Measurements from ENCODE around the gene CASR. TPM values are rescaled to one million over a fixed set of nuclear protein-coding genes. Genes with fewer than 3 reads are reported as not detected.

CASR gene
- polyA plus RNA-seq, 1 donor = 1.9 TPM

GRCh38 chr3:122299872-122300460 is 116.5 kb downstream of the CASR start:
- 100% methylated on average over 2 of the region's 12 CpGs for WGBS (ENCODE audit: insufficient coverage, low lambda C conversion rate)
- no peak for DNase-seq
- H3K36me3 ChIP-seq (ENCODE audit: control insufficient read depth, insufficient read depth, low read length) = no peaks in the 10 kb centered on the region

GRCh38 chr3:122301063-122301462 is 117.6 kb downstream of the CASR start:
- Histone ChIP-seq H3K36me3 (ENCODE audit: control insufficient read depth, insufficient read depth, low read length) (no peaks in the 10 kb centered on the region), H3K9me3 (ENCODE audit: control insufficient read depth, low read depth, low read length) (no peaks in the 10 kb centered on the region), H3K27me3 (ENCODE audit: control insufficient read depth, insufficient read depth, low read length) (no peaks in the 10 kb centered on the region), H3K4me1 (ENCODE audit: control insufficient read depth, insufficient read depth, low read length) (peaks cover 10% of the 10 kb centered on the region), H3K27ac (ENCODE audit: low read length) (no peak overlapping the region), H3K4me3 (ENCODE audit: low read length) (no peak overlapping the region)
- DNase-seq = no peak

More at GRCh38 chr3:122299872-122300460, 116.5 kb downstream of the CASR start:
- H3K27me3 ChIP-seq (ENCODE audit: control insufficient read depth, insufficient read depth, low read length) = no peaks in the 10 kb centered on the region
- no peak overlapping the region for H3K4me3 ChIP-seq (ENCODE audit: low read length)
- no peaks in the 10 kb centered on the region for H3K4me1 ChIP-seq (ENCODE audit: control insufficient read depth, insufficient read depth, low read length)
- no peak overlapping the region for H3K27ac ChIP-seq (ENCODE audit: low read length)
- no peaks in the 10 kb centered on the region for H3K9me3 ChIP-seq (ENCODE audit: control insufficient read depth, low read depth, low read length)

- H3K27ac ChIP-seq (ENCODE audit: low read length) = no peak overlapping the region
- peak; percentile 17 to 59 for DNase-seq
- H3K4me3 ChIP-seq (ENCODE audit: low read length) = no peak overlapping the region
- H3K9me3 ChIP-seq (ENCODE audit: control insufficient read depth, low read depth, low read length) = no peaks in the 10 kb centered on the region
- H3K27me3 ChIP-seq (ENCODE audit: control insufficient read depth, insufficient read depth, low read length) = no peaks in the 10 kb centered on the region
- no peaks in the 10 kb centered on the region for H3K36me3 ChIP-seq (ENCODE audit: control insufficient read depth, insufficient read depth, low read length)
- H3K4me1 ChIP-seq (ENCODE audit: control insufficient read depth, insufficient read depth, low read length) = peaks cover 16% of the 10 kb centered on the region
- WGBS (ENCODE audit: insufficient coverage, low lambda C conversion rate) = no CpG with 5 or more reads among the region's 3 CpGs
These were observed 122.6 kb downstream of the CASR start for GRCh38 chr3:122305818-122306621.

GRCh38 chr3:122306622-122306953 is 123.1 kb downstream of the CASR start:
- H3K27me3 ChIP-seq (ENCODE audit: control insufficient read depth, insufficient read depth, low read length) = no peaks in the 10 kb centered on the region
- no peak for DNase-seq
- H3K36me3 ChIP-seq (ENCODE audit: control insufficient read depth, insufficient read depth, low read length) = no peaks in the 10 kb centered on the region
- H3K4me1 ChIP-seq (ENCODE audit: control insufficient read depth, insufficient read depth, low read length) = peaks cover 17% of the 10 kb centered on the region
- no peak overlapping the region for H3K4me3 ChIP-seq (ENCODE audit: low read length)
- no peaks in the 10 kb centered on the region for H3K9me3 ChIP-seq (ENCODE audit: control insufficient read depth, low read depth, low read length)
- 73% methylated on average over 2 of the region's 2 CpGs for WGBS (ENCODE audit: insufficient coverage, low lambda C conversion rate)
- no peak overlapping the region for H3K27ac ChIP-seq (ENCODE audit: low read length)

GRCh38 chr3:122307094-122307687 is 123.7 kb downstream of the CASR start:
- DNase-seq = no peak
- H3K9me3 ChIP-seq (ENCODE audit: control insufficient read depth, low read depth, low read length) = no peaks in the 10 kb centered on the region
- no peak overlapping the region for H3K4me3 ChIP-seq (ENCODE audit: low read length)
- H3K27me3 ChIP-seq (ENCODE audit: control insufficient read depth, insufficient read depth, low read length) = no peaks in the 10 kb centered on the region
- H3K36me3 ChIP-seq (ENCODE audit: control insufficient read depth, insufficient read depth, low read length) = no peaks in the 10 kb centered on the region
- H3K4me1 ChIP-seq (ENCODE audit: control insufficient read depth, insufficient read depth, low read length) = peaks cover 17% of the 10 kb centered on the region
- H3K27ac ChIP-seq (ENCODE audit: low read length) = no peak overlapping the region
- WGBS (ENCODE audit: insufficient coverage, low lambda C conversion rate) = 85% methylated on average over 2 of the region's 4 CpGs

GRCh38 chr3:122307976-122308375 is 124.5 kb downstream of the CASR start:
- DNase-seq = no peak
- H3K27ac ChIP-seq (ENCODE audit: low read length) = no peak overlapping the region

GRCh38 chr3:122310361-122310760 is 126.9 kb downstream of the CASR start:
- H3K4me3 ChIP-seq (ENCODE audit: low read length) = no peak overlapping the region
- H3K9me3 ChIP-seq (ENCODE audit: control insufficient read depth, low read depth, low read length) = no peaks in the 10 kb centered on the region
- H3K4me1 ChIP-seq (ENCODE audit: control insufficient read depth, insufficient read depth, low read length) = peaks cover 22% of the 10 kb centered on the region
- peak; percentile 40 to 69 for DNase-seq
- H3K36me3 ChIP-seq (ENCODE audit: control insufficient read depth, insufficient read depth, low read length) = no peaks in the 10 kb centered on the region
- no peak overlapping the region for H3K27ac ChIP-seq (ENCODE audit: low read length)
- WGBS (ENCODE audit: insufficient coverage, low lambda C conversion rate) = no CpG with 5 or more reads among the region's 1 CpG
- H3K27me3 ChIP-seq (ENCODE audit: control insufficient read depth, insufficient read depth, low read length) = no peaks in the 10 kb centered on the region

More at GRCh38 chr3:122307976-122308375, 124.5 kb downstream of the CASR start:
- H3K4me1 ChIP-seq (ENCODE audit: control insufficient read depth, insufficient read depth, low read length) = peaks cover 17% of the 10 kb centered on the region
- H3K9me3 ChIP-seq (ENCODE audit: control insufficient read depth, low read depth, low read length) = no peaks in the 10 kb centered on the region
- H3K4me3 ChIP-seq (ENCODE audit: low read length) = no peak overlapping the region
- H3K27me3 ChIP-seq (ENCODE audit: control insufficient read depth, insufficient read depth, low read length) = no peaks in the 10 kb centered on the region
- H3K36me3 ChIP-seq (ENCODE audit: control insufficient read depth, insufficient read depth, low read length) = no peaks in the 10 kb centered on the region

GRCh38 chr3:122312826-122313225 is 129.4 kb downstream of the CASR start:
- H3K4me1 ChIP-seq (ENCODE audit: control insufficient read depth, insufficient read depth, low read length) = peaks cover 14% of the 10 kb centered on the region

GRCh38 chr3:122313281-122313680 is 129.8 kb downstream of the CASR start:
- Histone ChIP-seq H3K27me3 (ENCODE audit: control insufficient read depth, insufficient read depth, low read length) (no peaks in the 10 kb centered on the region), H3K9me3 (ENCODE audit: control insufficient read depth, low read depth, low read length) (no peaks in the 10 kb centered on the region), H3K36me3 (ENCODE audit: control insufficient read depth, insufficient read depth, low read length) (no peaks in the 10 kb centered on the region), H3K4me3 (ENCODE audit: low read length) (no peak overlapping the region), H3K27ac (ENCODE audit: low read length) (no peak overlapping the region), H3K4me1 (ENCODE audit: control insufficient read depth, insufficient read depth, low read length) (peaks cover 14% of the 10 kb centered on the region)
- no peak for DNase-seq
- 100% methylated on average over 1 of the region's 3 CpGs for WGBS (ENCODE audit: insufficient coverage, low lambda C conversion rate)

More at GRCh38 chr3:122312826-122313225, 129.4 kb downstream of the CASR start:
- no peaks in the 10 kb centered on the region for H3K9me3 ChIP-seq (ENCODE audit: control insufficient read depth, low read depth, low read length)
- H3K4me3 ChIP-seq (ENCODE audit: low read length) = no peak overlapping the region
- H3K27me3 ChIP-seq (ENCODE audit: control insufficient read depth, insufficient read depth, low read length) = no peaks in the 10 kb centered on the region
- no peaks in the 10 kb centered on the region for H3K36me3 ChIP-seq (ENCODE audit: control insufficient read depth, insufficient read depth, low read length)
- no peak overlapping the region for H3K27ac ChIP-seq (ENCODE audit: low read length)
- no peak for DNase-seq

- peak; percentile 9 to 32 for DNase-seq
- no CpG with 5 or more reads among the region's 2 CpGs for WGBS (ENCODE audit: insufficient coverage, low lambda C conversion rate)
- no peaks in the 10 kb centered on the region for H3K36me3 ChIP-seq (ENCODE audit: control insufficient read depth, insufficient read depth, low read length)
- peaks cover 14% of the 10 kb centered on the region for H3K4me1 ChIP-seq (ENCODE audit: control insufficient read depth, insufficient read depth, low read length)
- H3K27me3 ChIP-seq (ENCODE audit: control insufficient read depth, insufficient read depth, low read length) = no peaks in the 10 kb centered on the region
- no peak overlapping the region for H3K4me3 ChIP-seq (ENCODE audit: low read length)
- peak overlapping the region; percentile 33 for H3K27ac ChIP-seq (ENCODE audit: low read length)
- H3K9me3 ChIP-seq (ENCODE audit: control insufficient read depth, low read depth, low read length) = no peaks in the 10 kb centered on the region
These were observed 130.9 kb downstream of the CASR start for GRCh38 chr3:122314228-122314876.

Measured in large intestine (tissue), 3 donors.